ENCODE results near the gene SPEG.

The SPEG gene

DNA sequence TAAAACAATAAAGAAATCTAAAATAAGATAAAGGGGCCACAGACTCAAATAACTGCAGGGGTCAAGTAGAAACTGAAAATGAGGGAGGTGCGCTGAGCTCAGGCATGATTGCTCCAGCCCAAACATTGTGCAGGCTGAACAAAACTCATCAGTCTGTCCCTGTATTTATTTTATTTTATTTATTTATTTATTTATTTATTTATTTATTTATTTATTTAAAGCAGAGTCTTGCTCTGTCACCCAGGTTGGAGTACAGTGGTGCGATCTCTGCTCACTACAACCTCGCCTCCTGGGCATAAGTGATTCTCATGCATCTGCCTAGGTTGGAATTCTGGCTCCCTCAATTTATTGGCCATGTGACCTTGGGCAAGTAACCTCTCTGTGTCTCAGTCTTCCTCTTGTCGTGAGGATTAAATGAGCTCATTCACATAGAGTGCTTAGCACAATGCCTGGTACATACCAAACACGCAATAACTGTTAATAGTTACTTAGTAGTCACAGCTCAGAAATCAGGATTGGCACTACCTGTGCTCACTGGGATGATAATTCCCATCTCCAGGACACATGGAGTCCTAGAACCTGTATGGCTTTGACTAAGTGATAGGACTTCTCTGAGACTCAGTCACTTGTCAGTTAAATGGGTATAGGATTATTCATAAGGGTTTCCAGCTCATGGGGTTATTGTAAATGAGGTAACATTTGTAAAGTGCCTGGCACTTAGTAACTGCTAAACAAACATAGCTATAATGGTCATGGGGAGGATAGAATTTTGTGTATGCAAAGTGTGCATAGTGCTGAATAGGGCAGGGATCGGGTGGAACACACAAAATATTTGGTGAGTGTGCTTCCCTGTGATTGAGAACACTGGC, 6.0 kb downstream of the SPEG start:
- TF ChIP-seq, protein P1, sequence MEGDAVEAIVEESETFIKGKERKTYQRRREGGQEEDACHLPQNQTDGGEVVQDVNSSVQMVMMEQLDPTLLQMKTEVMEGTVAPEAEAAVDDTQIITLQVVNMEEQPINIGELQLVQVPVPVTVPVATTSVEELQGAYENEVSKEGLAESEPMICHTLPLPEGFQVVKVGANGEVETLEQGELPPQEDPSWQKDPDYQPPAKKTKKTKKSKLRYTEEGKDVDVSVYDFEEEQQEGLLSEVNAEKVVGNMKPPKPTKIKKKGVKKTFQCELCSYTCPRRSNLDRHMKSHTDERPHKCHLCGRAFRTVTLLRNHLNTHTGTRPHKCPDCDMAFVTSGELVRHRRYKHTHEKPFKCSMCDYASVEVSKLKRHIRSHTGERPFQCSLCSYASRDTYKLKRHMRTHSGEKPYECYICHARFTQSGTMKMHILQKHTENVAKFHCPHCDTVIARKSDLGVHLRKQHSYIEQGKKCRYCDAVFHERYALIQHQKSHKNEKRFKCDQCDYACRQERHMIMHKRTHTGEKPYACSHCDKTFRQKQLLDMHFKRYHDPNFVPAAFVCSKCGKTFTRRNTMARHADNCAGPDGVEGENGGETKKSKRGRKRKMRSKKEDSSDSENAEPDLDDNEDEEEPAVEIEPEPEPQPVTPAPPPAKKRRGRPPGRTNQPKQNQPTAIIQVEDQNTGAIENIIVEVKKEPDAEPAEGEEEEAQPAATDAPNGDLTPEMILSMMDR (IDR thresholded peaks at IDR 0.05; ENCODE audit: borderline replicate concordance, insufficient read depth, low read depth, low read length) = no peak
- H3K4me3 ChIP-seq (ENCODE audit: low read depth, low read length) = no peak overlapping the region

DNA sequence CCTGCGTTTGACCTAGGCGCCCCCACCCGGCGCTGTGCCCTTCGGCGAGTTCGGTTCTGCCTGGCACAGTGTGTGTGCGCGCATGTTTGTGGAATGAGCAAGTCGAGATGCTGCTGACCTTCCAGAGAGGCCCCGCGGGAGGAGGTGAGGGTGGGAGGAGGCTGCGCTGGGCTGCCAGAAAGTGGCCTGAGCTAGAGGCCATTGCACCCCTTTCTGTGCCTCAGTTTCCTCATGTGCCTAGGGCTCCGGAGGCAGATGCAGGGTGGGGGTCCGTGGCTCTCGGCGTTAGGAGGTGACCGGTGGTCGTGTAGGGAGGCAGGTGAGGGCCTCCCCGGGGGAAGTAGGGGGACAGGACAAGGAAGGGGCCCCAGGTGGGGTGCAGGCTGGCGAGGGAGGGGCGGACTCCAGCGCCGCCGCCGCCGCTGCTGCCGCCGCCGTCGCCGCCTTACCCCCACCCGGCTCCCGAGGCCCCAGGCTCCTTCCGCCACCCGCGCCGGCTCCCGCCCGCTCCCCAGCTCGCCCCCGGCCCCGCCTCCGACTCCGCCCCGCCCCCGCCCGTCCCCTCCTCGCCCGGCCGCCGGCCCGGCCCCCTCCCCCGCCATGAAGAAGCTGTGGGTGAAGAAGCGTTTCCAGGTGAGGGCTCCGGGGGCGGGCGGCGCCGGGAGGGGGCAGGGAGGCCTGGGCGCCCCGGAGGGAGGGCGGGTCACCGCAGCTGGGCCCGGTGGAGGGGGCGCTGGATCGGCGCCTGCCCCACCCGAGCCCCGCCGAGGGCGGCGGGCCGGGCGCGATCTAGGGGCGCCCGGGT, 7.0 kb downstream of the SPEG start:
- no peak overlapping the region for H3K4me3 ChIP-seq (ENCODE audit: low read depth, low read length)

DNA sequence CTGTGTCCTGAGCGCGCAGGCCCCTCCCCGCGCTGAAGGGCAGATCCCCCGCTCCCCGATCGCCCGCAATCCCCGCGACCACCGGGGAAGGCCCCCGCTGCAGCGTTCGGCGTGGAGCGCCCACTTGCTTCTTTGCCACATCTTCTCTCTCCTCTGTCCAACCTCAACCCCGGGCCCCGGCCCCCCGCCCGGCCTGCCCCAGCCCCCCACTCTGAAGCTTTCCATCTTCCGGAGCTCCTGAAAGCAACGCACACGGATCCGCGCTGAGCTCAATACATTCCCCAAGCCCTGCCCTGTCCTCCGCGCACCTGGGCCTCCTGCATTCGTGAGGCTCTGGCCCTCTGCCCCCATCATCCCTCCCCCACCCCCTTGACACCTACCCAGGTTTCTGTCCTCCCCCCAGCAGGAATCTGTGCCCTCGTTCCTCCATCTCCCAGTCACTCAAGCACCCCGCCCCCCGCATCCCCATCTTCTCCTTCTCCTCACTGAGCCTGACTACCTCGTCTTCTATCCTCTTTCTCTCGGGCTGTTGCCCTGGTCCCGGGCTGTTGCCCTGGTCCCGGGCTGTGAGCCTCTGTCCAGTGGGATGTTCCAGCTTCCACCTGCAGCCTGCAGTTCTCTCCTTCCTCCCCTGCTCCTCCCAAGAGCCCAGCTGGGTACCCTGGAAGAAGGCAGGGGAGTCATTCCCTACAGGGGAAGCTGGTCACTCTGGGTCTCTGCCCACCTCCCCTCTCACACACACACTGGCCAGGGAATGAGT, 7.8 kb downstream of the SPEG start:
- TF ChIP-seq, protein P1 (IDR thresholded peaks at IDR 0.05; ENCODE audit: borderline replicate concordance, insufficient read depth, low read depth, low read length) = no peak
- no peak overlapping the region for H3K4me3 ChIP-seq (ENCODE audit: low read depth, low read length)

More for the DNA sequence above, 7.0 kb downstream of the SPEG start:
- TF ChIP-seq, protein P1 (IDR thresholded peaks at IDR 0.05; ENCODE audit: borderline replicate concordance, insufficient read depth, low read depth, low read length) = no peak

DNA sequence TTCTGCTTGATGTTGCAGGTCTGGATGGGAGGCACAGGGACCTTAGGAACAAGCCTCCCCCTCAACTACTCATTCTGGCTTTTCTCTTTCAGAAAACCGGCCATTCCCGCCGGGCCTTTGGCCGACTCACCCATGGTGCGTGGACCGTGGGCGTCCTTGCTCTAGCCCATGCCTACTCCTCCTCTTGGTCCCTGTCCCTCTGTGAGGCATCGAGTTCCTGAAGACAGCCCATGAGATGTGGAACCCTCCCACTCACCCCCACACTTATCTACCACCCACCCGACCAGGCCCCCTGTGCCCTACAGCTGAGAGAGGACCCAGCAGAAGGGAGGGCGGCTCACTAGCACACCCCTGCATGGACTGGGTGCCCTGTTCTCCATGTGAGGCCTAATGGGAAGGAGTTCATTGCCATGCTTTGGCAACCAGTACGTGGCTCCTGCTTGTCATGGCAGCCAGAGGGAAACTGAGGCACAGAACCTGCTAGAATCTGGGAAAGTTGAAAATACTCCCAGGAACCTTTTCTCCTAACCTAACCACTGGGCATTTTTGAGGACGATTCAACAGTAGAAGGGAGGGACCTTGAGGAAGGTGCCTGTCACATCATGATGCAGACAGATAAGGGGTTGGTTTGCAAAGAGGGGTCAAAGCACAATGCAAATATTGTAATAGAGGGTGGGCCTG, 8.5 kb downstream of the SPEG start:
- TF ChIP-seq, protein P1 (IDR thresholded peaks at IDR 0.05; ENCODE audit: borderline replicate concordance, insufficient read depth, low read depth, low read length) = no peak
- no peak overlapping the region for H3K4me3 ChIP-seq (ENCODE audit: low read depth, low read length)

DNA sequence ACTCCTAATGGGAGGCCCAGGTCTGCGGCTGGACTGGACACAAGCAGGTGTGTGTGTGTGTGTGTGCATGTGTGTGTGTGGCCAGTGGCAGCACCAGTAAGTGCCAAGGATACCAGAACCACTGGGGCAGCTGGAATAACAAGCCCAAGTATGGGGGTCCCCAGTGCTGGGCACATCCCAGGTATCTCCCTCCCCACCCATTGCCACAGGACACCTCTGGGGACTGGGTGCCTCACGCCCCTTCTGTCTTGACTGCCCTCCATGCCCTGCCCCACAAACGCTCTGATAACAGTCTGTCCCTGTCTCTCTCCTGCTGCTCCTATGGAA, 9.0 kb downstream of the SPEG start:
- TF ChIP-seq, protein P1 (IDR thresholded peaks at IDR 0.05; ENCODE audit: borderline replicate concordance, insufficient read depth, low read depth, low read length) = no peak
- no peak overlapping the region for H3K4me3 ChIP-seq (ENCODE audit: low read depth, low read length)

DNA sequence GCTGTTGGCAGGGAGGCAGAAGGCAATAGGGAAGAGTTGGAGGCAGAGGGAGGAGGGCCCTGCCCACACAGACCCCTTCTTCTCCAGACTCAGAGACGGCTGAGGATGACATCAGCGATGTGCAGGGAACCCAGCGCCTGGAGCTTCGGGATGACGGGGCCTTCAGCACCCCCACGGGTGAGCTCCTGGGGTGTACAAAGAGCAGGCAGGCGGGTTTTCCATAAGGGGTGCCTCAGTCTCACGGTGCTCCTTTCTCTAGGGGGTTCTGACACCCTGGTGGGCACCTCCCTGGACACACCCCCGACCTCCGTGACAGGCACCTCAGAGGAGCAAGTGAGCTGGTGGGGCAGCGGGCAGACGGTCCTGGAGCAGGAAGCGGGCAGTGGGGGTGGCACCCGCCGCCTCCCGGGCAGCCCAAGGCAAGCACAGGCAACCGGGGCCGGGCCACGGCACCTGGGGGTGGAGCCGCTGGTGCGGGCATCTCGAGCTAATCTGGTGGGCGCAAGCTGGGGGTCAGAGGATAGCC, 10.0 kb downstream of the SPEG start:
- TF ChIP-seq, protein P1 (IDR thresholded peaks at IDR 0.05; ENCODE audit: borderline replicate concordance, insufficient read depth, low read depth, low read length) = no peak
- H3K4me3 ChIP-seq (ENCODE audit: low read depth, low read length) = no peak overlapping the region
